ENCODE measurements around the gene UMOD.
A peak's percentile ranks its signal among the peaks of the same experiment; 100 is the strongest.

Gene UMOD

DNA sequence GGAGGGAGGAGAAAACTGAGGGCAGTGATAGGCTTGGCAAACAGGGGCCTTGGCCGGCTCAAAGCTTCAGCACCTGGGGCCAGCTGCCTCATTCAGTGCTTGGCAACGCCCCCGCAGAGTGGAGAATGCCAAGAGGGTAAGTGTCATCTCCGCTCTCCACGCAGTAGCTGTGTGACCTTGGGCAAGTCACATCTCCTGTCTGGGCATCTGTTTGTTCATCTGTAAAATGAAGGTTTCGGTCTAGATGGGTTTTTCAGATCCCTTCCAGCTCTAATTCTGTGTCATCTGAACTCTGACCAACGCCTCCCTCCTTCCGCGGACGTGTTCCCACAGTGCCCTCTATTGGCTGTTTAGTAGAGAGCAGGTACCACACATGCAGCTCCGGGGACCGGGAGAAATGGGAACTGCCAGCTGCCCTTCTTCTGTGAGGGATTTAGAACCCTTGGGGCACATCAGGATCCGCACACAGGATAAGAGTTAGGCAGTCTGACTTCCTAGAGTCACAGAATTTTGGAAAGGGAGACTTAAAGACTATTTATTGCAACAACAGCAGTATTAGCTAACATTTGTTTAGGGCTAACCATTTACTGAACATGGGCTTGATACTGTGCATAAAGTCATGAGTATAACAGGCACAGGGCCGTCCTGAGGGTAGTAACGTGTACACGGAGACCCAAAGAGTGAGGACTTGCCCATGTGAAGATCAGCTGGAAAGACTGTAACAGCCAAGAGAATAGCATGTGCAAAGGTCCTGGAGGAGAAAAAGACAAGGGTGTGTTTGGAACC lies 52.0 kb downstream of the UMOD start:
- peak; percentile 64 for DNase-seq (ENCODE audit: low spot score)

DNA sequence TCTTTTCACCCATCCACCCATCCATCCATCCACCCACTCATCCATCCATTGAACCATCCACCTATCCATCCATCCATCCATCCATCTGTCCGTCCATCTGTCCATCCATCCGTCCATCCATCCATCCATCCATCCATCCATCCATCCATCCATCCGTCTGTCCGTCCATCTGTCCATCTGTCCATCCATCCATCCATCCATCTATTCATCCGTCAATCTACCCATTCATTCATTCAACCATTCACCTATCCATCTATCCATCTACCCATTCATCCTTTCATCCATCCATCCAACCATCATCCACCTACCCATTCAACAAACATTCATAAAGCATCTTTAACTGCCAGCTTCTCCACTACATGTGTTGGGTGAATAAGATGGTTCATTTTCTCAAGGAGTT lies 54.1 kb downstream of the UMOD start:
- DNase-seq (ENCODE audit: low spot score), result no peak

DNA sequence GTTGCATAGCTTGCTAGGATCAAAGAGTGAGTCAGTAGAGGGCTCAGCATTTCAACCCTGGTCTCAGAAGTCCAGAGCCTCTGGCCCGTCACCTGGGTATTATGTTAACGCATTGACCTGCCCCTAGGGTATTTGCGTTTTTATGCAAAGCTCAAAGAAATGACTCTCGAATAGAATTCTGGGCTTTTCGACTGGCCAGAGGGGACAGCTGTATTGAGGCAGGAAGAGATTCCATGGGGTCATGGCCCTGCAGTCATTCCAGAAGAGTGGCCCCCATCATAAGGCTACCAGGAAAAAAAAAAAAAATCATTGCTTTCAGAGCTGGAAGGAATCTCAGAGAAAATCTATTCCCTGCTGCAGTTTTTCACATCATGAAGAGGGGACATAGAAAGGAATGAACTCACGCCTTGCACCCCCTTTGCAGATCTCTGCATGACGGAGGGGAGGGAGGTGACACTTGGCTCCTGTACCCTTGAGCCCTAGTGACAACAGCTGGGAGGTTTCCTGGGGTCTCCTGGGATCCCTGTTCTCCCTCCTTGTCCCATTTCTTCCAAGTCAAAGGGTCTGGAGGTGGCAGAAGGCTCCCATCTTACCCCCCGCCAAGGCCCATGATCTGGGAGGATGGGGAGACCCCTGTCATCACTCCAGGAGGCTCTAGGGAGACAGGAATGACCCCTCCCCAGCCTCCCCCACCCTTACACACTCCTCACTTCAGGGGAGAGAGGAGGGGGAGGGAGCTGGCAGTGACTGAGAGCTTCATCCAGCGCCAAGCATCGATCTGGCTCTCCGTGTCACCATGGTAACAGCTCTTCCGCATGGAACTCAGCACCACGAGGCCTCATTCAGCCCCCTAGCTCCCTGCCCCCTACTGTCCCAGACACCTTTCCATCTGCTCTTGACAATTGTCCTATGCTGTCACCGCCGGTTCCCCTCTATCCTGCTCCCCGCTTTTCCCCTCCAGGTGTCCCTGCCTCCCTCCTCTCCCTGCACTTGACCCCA lies 61.0 kb downstream of the UMOD start:
- no peak for DNase-seq (ENCODE audit: low spot score)

DNA sequence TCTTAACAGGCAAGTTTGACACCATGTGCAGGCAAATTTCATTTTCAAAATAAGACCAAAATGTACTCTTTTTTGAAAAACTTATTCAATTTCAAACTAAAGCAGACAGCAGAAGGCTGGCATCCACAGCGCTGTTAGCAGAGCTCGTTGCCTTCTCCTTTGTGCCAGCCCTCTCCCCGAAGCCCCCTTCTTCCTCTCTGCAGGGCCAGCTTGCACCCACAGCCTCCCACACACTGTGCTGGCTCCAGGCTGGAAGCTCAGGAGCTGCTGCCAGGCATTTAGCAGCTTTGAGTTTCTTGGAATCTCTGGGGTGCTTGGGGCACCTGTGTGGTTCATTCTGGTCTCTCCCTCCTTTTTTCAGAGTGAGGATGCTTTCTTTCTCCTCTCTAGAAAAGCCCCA lies 62.9 kb downstream of the UMOD start:
- DNase-seq (ENCODE audit: low spot score), result no peak

DNA sequence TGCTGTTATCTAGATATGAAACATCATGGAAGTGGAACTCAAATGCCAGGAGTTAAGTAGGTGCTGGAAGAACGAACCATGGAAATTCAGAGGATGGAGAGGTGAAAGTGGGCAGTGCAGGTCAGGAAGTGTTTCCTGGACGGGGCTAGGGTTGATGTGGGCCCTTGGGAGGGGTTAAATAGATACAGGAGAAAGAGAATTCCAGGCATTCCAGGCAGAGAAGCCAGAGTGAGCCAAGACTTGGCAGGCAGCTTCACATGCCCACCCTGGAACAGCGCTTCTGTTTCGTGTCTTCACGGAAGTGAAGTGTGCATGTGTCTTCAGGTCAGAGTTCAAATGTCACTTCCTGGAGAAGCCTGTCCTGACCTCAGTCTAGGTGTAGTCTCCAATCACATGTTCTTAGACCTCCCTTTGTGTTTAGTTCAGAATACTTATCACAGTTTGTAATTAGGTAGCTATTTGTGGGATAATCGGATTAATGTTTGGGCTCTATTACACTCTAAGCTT lies 66.5 kb downstream of the UMOD start:
- DNase-seq (ENCODE audit: low spot score), result no peak

Measured in HuH-7 (cell line).